Amniotic epithelial cell (primary cell): ENCODE measurements around the gene SLC39A5.
"Not testable (repeated sequence)": the region's sequence is repeated elsewhere in the genome, so short reads cannot be mapped to it uniquely, and the experiment has no call there.

ENCODE experiments used
- DNase-seq: peaks from one replicate; pipeline ENCODE4 v3.0.0-alpha.2; 2010; ENCODE audit warnings: low read depth

The SLC39A5 gene

GRCh38 chr12:56244494-56244893 is 14.6 kb downstream of the SLC39A5 start:
- no peak for DNase-seq

GRCh38 chr12:56247923-56248322 is 18.1 kb downstream of the SLC39A5 start:
- no peak for DNase-seq

GRCh38 chr12:56248711-56249110 is 18.9 kb downstream of the SLC39A5 start:
- no peak for DNase-seq

GRCh38 chr12:56252649-56253048 is 22.8 kb downstream of the SLC39A5 start:
- no peak for DNase-seq

GRCh38 chr12:56253091-56253490 is 23.2 kb downstream of the SLC39A5 start:
- DNase-seq = no peak

GRCh38 chr12:56255671-56256070 is 25.8 kb downstream of the SLC39A5 start:
- no peak for DNase-seq

GRCh38 chr12:56256326-56256960 is 26.6 kb downstream of the SLC39A5 start:
- peak; percentile 43 for DNase-seq

- no peak for DNase-seq
These were observed 27.2 kb downstream of the SLC39A5 start for GRCh38 chr12:56257071-56257470.

- DNase-seq = peak; percentile 14
These were observed 27.7 kb downstream of the SLC39A5 start for GRCh38 chr12:56257491-56258067.

GRCh38 chr12:56258068-56258819 is 28.4 kb downstream of the SLC39A5 start, which contains the start of gene ANKRD52:
TSS of gene ANKRD52 (minus strand) at chr12:56258384. CDS start at chr12:56258269, 115 bp downstream.
- DNase-seq = peak; percentile 62

GRCh38 chr12:56258820-56259183 is 29.0 kb downstream of the SLC39A5 start:
- no peak for DNase-seq

GRCh38 chr12:56260380-56260779 is 30.5 kb downstream of the SLC39A5 start:
- no peak for DNase-seq

- DNase-seq = no peak
These were observed 31.1 kb downstream of the SLC39A5 start for GRCh38 chr12:56260921-56261320.

- DNase-seq = peak; percentile 56
These were observed 31.8 kb downstream of the SLC39A5 start for GRCh38 chr12:56261503-56262232.

GRCh38 chr12:56262955-56263354 is 33.1 kb downstream of the SLC39A5 start:
- DNase-seq = not testable (repeated sequence)

GRCh38 chr12:56266068-56266692 is 36.3 kb downstream of the SLC39A5 start:
- DNase-seq = not testable (repeated sequence)

GRCh38 chr12:56266693-56267442 is 37.0 kb downstream of the SLC39A5 start, which contains the start of gene COQ10A:
TSS of gene COQ10A (plus strand) at chr12:56266942. CDS start at chr12:56267119, 177 bp downstream.
- DNase-seq = peak; percentile 76

GRCh38 chr12:56267443-56268071 is 37.7 kb downstream of the SLC39A5 start:
- DNase-seq = no peak

GRCh38 chr12:56271031-56271430 is 41.2 kb downstream of the SLC39A5 start:
- DNase-seq = peak; percentile 29

- not testable (repeated sequence) for DNase-seq
These were observed 42.6 kb downstream of the SLC39A5 start for GRCh38 chr12:56272468-56272867.

- DNase-seq = no peak
These were observed 44.4 kb downstream of the SLC39A5 start for GRCh38 chr12:56274299-56274698.
